Nucleus accumbens (tissue), 56 donors: ENCODE results near the gene NSUN2.
A peak's percentile ranks its signal among the peaks of the same experiment; 100 is the strongest.
"Not testable (repeated sequence)": the region's sequence is repeated elsewhere in the genome, so short reads cannot be mapped to it uniquely, and the experiment has no call there.

Experiments used
- DNase-seq, 56 donors: peaks; one replicate each; lab custom pipeline; 2025; lab: John Stamatoyannopoulos, UW

The NSUN2 gene

DNA sequence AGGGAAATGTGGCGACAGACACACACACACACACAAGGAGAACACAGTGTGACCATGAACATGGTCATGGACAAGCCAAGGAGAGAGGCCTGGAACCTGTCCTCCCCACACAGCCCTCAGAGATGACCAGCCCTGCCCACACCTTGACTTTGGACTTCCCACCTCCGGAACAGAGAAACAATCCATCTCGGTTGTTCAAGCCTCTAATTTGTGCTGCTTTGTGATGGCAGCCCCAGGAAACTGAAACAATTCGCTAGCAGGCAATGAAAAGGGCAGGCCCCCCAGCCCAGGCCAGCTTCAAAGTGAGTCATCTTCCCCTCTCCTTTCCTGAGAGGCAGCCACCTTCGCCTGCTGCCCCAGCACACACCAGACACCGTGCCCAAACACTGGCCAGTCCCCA, 47.7 kb downstream of the NSUN2 start:
- no peak for DNase-seq

DNA sequence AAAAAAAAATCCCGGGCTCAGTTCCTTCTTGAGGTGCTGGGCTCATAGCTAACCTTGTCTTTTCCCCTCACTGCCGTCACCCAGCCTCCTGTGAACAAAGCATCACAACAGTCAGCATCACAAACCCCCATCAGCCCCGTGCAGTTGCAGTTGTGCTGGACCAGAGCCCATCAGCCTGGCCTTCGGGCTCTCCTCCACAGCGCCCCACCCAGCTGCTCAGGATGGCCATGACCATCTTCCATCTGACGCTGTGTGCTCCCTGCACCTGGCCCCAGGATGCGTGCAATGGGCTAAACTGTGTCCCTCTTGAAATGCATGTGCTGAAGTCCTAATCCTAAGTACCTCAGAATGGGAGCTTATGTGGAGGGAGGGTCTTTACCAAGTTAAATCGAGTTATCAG, 48.1 kb downstream of the NSUN2 start:
- DNase-seq: no peak

DNA sequence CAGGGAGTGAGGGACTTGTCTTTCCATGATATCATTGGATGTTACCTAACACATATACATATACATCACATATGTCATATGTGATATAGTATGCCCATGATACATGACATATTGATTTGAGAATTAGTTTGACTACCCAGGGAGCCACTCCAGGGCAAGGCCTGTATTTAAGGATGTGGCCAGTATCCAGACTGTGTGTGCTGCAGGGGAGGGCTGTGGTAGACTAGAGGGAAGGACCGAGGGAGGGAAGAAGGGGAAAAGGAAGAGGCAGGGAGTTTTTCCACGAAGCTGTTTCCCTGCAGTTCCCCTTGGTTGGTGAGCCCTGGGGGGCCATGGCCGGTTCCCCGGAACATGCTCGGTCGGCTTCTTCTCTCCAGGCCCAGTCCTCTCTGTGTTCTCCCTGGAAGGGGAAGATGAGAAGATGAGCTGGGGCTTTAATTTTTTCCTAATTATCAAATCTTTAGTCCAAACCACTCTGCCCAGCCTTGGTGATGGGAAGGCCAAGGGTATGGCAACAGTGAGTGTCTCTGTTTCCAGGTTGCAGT, 48.7 kb downstream of the NSUN2 start:
- DNase-seq: no peak

DNA sequence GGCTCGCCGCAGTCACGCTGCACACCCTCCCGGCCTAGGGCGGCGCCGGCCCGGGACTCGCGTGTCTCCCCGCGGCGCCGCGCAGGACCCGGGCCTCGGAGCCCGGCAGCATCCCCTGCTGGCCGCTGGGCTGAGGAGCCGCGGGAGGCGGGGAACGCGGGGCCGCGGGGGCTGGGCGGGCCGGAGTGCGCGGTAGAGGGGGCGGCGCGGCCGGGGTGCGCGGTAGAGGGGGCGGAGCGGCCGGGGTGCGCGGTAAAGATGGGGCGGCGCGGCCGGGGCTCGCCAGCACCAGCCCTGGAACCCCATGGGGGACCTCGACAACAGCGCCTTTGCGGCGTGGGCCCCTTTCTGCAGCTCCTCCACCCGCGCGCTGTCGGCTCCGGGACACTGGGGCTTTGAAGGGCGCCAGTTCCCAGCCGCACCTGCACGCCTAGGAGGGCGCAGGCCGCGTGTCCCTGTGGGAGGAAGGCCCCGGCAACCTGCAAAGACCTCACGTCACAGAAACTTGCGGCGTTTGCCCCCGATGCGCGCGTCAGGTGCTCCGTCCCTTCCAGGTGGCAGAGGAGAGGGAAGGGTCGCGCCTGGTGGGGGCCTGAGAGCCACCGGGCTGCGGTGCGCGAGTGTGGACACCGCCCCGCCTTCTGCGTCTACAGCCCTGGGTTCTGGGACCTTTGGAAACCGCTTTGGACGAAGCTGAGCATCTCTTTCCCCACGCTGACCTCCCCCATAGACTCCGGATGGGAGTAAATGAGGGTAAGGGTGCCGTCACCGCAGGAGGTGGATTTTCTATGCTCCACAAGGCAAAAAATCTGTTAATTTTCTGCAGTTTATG, 49.6 kb downstream of the NSUN2 start:
- peak in 6 of 56 donors; percentile 7 to 57 (median 17) for DNase-seq

DNA sequence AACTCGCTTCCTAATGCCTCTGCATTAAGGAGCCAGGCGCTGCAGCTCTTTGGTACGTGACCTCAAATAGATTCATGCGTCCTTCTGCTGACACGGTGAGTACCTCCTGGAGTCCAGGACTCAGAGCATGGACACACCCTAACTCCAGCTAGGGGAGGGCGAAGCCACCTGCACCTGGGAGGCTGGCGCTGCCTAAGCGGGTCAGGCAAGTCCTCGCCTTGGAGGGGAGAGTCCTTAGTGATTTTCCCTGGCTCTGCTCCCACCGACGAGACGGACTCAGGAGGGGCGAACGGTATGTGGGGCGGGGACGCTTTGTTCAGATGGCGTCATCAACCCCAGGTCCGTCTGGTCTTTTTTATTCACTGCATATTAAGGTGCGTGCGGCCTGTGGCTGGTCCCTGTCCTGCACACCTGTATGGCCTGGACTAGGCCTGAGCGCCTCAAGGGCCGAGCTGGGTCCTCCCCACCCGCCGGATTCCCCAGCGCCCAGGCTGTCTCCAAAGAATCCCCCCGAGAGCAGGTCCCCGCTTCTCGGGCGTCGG, 50.3 kb downstream of the NSUN2 start:
- peak in 1 of 56 donors; percentile 13 for DNase-seq

DNA sequence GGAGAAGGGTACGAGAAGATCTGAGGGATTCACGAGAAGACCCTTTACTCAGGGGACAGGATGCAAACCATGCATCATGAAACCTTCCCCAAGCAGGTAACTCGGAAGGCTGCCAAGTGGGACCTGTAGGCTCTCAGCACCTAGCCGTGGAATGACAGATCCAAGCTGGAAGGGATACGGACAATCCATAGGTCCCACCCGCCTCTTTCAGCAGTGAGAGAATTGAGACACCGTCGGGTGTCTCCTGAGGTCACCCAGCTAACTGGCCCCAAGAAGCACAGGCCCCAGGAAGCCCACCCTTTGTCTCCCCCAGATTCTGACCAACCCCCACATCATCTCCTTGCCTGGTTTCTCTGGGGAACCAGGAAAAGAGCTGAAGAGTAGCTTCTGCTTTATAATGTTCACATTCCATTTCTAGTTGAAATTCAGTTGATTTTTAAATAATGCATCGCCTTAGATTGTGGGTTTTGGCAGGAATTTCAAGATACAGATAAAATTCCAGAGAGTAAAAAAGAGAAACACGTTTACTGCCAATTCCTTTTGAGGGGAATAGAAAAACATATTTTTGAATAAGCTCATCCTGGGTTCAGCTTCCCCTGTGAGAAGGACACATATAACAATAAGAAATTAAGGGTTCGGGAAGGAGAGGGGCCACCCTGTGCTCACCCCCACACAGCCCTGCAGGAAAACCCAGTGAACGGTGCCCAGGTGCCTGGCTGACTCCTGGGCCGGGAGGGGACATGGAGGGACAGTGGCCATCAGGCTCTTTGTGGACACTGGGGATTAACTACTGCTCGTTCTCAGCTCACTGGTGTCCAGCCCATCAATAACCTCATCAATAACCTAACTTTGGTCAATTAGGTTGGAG, 51.1 kb downstream of the NSUN2 start:
- no peak for DNase-seq

DNA sequence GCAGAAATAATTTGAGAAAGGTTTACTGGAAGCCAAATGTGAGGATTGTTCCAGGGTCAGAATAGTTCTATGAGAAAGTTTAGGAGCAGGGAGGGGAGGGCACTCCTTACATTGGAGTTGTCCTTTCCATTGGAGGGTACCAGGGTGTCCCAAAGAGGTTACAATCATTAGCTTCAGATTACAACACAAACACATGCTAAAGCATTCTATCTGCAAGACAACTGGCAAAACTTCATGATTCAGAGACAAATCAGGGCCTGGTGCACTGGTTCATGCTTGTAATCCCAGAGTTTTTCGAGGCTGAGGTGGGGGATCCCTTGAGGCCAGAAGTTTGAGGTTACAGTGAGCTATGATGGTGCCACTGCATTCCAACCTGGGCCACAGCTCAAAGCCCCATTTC, 51.8 kb downstream of the NSUN2 start:
- DNase-seq: no peak

DNA sequence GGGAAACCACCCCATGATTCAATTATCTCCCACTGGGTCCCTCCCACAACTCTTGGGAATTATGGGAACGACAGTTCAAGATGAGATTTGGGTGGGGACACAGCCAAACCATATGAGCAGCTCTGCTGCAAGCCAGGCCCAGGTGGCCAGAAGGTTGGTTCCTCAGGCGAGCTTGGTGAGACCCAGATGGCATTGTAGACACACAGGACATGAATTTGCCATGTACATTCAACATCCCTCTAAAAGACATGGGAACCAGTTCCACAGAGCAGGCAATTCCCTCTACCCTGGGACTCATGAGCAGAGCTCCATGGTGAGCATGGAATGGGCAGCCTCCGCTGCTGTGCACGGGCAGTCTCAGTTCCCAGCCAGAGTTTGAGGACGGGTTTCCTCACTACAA, 53.3 kb downstream of the NSUN2 start:
- DNase-seq: no peak

DNA sequence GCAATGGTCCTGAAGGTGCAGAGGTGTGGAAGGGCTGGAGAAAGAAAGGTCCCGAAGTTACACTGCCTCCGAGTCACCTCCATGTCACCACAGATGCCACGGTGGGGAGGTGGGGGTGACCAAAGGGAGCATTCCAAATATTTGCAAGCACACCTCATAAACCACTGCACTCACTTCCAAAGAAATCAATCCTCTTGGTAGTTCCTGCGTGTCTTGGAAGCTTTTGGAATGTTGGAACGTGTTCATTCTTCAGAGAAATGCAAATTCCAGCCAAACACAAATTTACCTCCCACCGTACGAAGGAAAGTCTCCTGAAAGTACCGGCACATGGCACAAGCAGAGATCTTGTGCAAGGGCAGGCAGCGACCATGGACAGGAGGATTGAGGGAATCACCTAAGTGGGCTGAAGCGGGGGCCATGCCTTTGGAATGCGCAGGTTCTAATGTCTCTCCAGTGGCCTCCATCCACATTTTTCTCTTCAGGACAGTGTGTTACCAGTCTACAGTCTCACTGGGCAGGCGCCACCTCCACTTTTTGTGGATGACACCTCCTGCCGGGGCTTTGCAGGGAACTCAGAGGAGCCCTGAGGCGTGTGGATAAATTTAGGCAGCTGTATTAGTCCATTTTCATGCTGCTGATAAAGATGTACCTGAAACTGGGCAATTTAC, 54.0 kb downstream of the NSUN2 start:
- no peak for DNase-seq

DNA sequence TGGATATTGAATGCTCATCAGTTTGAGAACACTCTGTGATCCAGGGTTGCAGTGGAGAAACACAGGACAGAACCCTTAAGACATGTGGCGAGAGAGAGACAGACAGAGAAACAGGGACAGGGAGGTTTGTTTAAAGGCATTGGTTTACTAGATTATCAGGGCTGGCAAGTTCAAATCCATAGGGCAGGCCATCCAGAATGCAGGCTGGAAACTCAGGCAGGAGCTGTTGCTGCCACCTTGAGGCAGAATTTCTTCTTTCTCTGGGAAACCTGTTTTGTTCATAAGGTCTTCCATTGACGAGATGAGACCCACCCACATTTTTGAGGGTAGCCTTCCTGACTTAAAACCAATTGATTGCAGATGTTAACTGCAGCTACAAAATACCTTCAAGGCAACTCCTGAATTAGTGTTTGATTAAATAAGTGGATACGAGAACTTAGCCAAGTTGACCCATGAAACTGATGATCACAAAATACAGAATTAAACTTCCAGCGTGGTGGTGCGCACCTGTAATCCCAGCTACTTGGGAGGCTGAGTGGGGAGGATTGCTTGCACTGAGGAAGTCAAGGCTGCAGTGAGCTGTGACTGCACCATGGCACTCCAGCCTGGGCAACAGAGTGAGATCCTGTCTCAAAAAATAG, 55.9 kb downstream of the NSUN2 start:
- peak in 8 of 56 donors; percentile 9 to 55 (median 14) for DNase-seq

DNA sequence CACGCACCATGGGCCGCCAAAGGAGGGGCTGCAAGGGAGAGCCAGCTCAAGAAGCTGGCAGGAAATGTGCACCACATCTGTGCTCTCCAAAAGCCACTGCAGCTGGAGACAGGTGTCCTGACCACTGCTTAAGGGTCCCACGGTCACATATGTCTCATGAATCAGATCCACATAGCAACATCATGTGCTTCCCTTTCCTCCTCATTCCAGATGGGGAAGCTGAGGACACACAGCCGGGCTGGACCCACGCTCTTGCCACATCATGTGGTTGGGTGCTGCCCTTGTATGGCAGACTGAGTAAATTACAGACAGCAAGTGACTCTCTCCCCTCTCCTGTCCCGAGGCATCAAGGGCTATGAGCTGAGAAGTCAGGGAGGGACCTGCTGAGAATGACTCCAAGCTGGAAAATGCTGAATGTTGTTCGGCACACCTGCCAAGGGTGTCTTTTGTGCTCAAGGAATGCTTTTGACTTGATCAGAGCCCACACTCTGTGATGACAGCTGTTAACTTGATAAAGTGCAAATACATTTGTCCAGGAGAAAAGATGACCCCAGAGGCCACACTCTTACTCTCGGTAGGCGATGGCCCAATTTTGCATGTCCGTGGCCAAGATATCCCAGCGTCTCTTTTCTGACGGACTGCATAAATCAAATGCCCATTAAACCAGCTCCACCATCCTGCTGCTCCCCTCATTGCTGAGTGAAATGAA, 58.2 kb downstream of the NSUN2 start:
- no peak for DNase-seq

DNA sequence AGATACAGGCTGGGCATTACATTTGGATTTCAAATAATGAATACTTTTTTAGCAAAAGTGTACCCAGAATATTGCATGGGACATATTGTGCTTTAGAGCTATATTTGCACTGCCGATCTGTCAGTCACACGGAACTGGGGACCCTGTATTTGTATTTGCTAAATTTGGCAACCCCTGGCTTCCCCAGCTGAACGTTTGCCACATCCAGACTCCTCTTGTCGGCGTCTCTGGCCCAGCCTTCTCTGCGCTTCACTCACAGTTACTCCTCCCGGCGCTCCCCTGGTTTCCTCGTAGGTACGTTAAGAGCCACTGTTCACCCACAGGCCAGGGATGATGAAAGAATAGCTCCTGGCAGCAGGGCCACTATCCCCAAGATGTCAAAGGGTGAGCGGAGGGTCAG, 58.7 kb downstream of the NSUN2 start:
- no peak for DNase-seq

DNA sequence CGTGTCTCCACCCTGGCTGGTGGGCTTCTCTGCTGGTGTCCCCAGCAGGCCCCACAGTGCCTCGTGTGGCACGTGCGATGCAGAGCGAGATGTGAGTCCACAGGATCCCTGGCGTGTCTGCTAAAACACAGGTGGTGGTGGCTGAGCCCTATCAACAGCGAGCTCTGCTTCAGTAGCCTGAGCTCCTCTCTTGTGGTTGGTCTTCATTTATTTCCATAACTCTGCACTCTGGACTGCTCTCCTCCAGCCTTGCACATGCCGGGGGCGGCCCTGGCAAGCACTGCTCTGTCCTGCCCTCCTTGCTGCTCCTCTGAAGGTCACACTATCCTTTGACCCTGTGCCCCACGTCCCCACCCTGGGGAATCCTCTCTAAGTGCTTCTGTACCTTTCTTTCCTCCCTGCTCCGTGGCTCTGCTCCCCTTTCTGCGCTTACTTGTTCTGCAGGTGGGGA, 59.2 kb downstream of the NSUN2 start:
- no peak for DNase-seq

DNA sequence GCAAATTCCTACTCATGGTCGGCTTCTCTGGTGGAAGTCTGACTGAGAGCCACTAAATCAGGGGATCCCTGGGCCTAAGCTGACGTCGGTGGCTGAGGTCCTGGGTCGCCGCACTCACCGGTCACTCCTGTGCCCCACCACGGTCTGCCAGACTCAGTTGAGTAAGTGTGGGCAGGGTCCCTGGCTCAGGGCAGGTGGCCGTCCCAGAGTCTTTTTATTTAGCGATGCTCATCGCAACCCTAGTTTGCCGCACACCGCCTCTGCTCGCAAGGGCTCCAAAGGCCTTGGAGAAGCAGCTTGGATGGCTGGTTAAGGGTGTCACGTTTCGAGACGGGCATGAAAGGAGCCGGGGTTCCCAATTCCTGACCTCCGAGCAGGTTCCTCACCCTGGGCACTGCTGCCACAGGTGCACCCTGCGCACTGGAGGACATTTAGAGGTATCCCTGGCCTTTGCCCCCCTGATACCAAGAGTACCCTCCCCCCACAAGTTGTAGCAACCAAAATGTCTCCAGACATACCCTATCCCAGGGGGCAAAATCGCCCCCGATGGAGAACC, 59.9 kb downstream of the NSUN2 start:
- no peak for DNase-seq

DNA sequence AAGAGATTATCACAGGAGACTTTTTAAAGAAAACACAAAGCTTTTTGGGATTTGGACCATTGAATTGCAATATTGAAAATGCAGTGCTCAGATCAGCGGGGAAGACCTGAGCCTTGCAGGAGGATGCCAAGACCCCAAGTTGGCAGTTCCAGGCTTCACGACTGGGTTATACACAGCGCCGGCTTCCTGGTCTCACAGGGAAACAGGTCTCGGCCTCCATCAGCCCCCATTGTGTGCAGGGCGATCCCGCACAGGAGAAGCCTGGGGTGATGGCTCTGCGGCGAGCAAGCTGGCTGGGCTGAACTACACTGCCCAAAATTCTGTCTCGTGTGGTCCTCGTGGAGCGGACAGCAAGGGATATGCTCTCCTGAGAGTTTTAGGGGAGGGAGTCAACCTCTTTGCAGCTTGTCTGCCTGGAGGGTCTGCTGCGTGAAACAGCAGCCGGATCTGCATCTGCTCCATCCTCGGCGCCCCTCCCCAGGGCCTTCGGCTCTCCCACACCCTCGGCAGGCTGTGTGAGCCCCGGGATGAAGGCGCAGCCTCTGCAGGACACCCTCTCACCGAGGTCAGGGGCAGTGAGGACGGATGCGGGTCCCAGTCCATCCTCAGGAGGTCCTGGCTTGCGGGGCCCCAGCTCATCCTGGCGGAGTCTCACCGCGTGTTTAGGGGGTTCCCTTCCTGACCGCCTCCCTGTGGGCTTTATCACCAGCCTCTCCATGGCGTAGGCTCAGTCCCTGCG, 60.6 kb downstream of the NSUN2 start:
- no peak for DNase-seq

DNA sequence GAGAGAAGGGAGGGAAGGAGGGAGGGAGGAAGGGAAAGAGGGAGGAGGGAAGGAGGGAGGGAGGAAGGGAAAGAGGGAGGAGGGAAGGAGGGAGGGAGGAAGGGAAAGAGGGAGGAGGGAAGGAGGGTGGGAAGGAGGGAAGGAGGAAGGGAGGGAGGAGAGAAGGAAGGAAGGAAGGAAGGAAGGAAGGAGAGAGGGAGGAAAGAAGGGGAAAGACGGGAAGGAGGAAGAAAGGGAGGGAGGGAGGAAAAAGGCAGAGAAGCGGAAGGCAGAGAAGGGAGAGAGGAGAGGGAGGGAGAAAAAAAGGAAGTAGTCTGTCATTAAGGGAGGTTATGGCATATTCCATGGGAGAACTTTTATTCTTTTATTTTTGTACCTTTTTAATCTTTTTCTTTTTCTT, 61.2 kb downstream of the NSUN2 start:
- not testable (repeated sequence) for DNase-seq

DNA sequence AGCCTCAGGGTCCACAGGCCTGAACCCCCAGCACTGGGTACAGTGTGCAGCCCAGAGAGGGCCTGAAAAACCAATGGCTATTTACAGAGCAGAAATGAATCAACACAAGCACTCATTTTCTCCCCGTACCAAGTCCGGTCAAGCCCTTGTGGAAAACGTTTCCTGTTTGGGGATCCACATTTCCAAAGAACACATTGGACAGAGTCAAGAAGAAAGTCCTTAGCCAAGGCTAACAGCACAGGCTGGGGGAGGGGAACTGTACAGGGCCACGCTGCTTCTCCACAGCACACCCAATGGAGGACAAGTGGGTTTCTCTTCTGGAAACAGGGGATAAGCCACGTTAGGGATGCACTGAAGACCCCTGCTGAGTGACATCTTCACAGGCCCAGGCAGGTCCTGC, 62.3 kb downstream of the NSUN2 start:
- no peak for DNase-seq

DNA sequence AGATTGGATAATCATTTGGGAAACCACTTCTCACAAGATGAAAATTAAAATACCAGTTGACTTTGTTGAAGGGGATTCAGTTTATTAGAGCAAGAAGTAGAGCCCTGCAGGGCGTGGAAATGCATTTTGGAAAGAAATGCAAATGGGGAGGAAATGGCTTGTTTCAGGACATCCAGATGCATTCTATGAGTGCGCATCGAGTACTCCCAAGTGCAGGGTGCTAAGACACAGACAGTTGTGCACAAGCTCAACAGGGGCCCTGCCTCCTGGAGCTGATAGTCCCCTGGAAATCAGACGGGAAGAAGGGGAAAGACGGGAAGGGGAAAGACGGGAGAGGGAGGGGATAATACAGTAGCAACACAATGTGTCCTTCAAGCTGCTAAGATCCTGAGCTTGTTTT, 64.0 kb downstream of the NSUN2 start:
- no peak for DNase-seq
